GM18907 (cell line): Measurements from ENCODE around the gene SUSD6.
"Not testable (repeated sequence)": the region's sequence is repeated elsewhere in the genome, so short reads cannot be mapped to it uniquely, and the experiment has no call there.

Experiments
- ATAC-seq: cut with Tn5 transposase; IDR thresholded peaks from one replicate; pipeline ENCODE4 v1.9.1; 2021; ENCODE audit warnings: mild to moderate bottlenecking, moderate library complexity; ENCODE audit not compliant: unreplicated experiment

Gene SUSD6

GRCh38 chr14:69711065-69711464 lies 99.7 kb downstream of the SUSD6 start:
- no peak for ATAC-seq

- no peak for ATAC-seq
Measured at GRCh38 chr14:69711477-69711876, 100.1 kb downstream of the SUSD6 start.

GRCh38 chr14:69711881-69712560 lies 100.6 kb downstream of the SUSD6 start:
- no peak for ATAC-seq

- no peak for ATAC-seq
Measured at GRCh38 chr14:69712599-69713088, 101.2 kb downstream of the SUSD6 start.

- no peak for ATAC-seq
Measured at GRCh38 chr14:69713209-69713781, 101.9 kb downstream of the SUSD6 start.

- no peak for ATAC-seq
Measured at GRCh38 chr14:69713993-69714679, 102.7 kb downstream of the SUSD6 start.

GRCh38 chr14:69715725-69716477 lies 104.5 kb downstream of the SUSD6 start:
- no peak for ATAC-seq

GRCh38 chr14:69716478-69717187 lies 105.2 kb downstream of the SUSD6 start:
- ATAC-seq, result no peak

GRCh38 chr14:69718614-69719013 lies 107.2 kb downstream of the SUSD6 start:
- ATAC-seq, result not testable (repeated sequence)

- ATAC-seq, result no peak
Measured at GRCh38 chr14:69719501-69719951, 108.1 kb downstream of the SUSD6 start.

GRCh38 chr14:69720912-69721311 lies 109.5 kb downstream of the SUSD6 start:
- no peak for ATAC-seq

GRCh38 chr14:69726761-69727511 lies 115.5 kb downstream of the SUSD6 start:
- peak; percentile 86 for ATAC-seq

- no peak for ATAC-seq
Measured at GRCh38 chr14:69727860-69728259, 116.5 kb downstream of the SUSD6 start.

GRCh38 chr14:69731919-69732598 lies 120.7 kb downstream of the SUSD6 start:
- ATAC-seq, result not testable (repeated sequence)

GRCh38 chr14:69736405-69736804 lies 125.0 kb downstream of the SUSD6 start:
- ATAC-seq, result not testable (repeated sequence)

- no peak for ATAC-seq
Measured at GRCh38 chr14:69741055-69741454, 129.7 kb downstream of the SUSD6 start.

- ATAC-seq, result peak; percentile 59
Measured at GRCh38 chr14:69749956-69750355, 138.6 kb downstream of the SUSD6 start.

- ATAC-seq, result no peak
Measured at GRCh38 chr14:69750495-69750894, 139.1 kb downstream of the SUSD6 start.

GRCh38 chr14:69752773-69753172 lies 141.4 kb downstream of the SUSD6 start:
- no peak for ATAC-seq
